Heart right ventricle (tissue), 16 donors: Measurements from ENCODE around the gene WWP2. TPM values are rescaled to one million over a fixed set of nuclear protein-coding genes. Genes with fewer than 3 reads are reported as not detected.
"Not testable (repeated sequence)": the region's sequence is repeated elsewhere in the genome, so short reads cannot be mapped to it uniquely, and the experiment has no call there.

Experiments
- ATAC-seq, 8 donors: fragments of 200-7000 bp; cut with Tn5 transposase; one replicate each; pipeline ENCODE4 v1.9.1; 2020; ENCODE audit warnings: mild to moderate bottlenecking in 8 of 8, moderate library complexity in 8 of 8, moderate number of reproducible peaks in 1 of 8
- DNase-seq, 2 donors: peaks; one replicate each; pipeline ENCODE4 v3.0.0-alpha.2; 2020
- H3K27ac ChIP-seq, 10 donors: fragments of 200-600 bp; sonication (generic) in 2 of 10; one replicate each; pipeline versions ENCODE4 v1.5.0 to v1.8.0; 2020 to 2022; ENCODE audit warnings: mild to moderate bottlenecking in 3 of 10
- H3K27me3 ChIP-seq, 7 donors: fragments of 200-600 bp; one replicate each; pipeline ENCODE4 v1.8.0; 2021 to 2022; ENCODE audit warnings: mild to moderate bottlenecking in 2 of 7
- H3K36me3 ChIP-seq, 9 donors: fragments of 200-600 bp; sonication (generic) in 1 of 9; one replicate each; pipeline versions ENCODE4 v1.5.0 to v1.8.0; 2020 to 2022; ENCODE audit warnings: mild to moderate bottlenecking in 2 of 9
- H3K4me1 ChIP-seq, 9 donors: fragments of 200-600 bp; sonication (generic) in 1 of 9; one replicate each; pipeline versions ENCODE4 v1.5.0 to v1.8.0; 2020 to 2022; ENCODE audit warnings: mild to moderate bottlenecking in 4 of 9
- H3K4me3 ChIP-seq, 10 donors: fragments of 200-600 bp; sonication (generic) in 2 of 10; one replicate each; pipeline versions ENCODE4 v1.5.0 to v1.8.0; 2020 to 2022; ENCODE audit warnings: mild to moderate bottlenecking in 7 of 10, moderate library complexity in 2 of 10
- H3K9me3 ChIP-seq, 11 donors: fragments of 200-600 bp in 10 of 11; sonication (generic) in 2 of 11; one replicate each; pipeline versions ENCODE4 v1.5.0 to v1.8.0; 2013 to 2022; ENCODE audit warnings: mild to moderate bottlenecking in 2 of 11, control low read depth in 1 of 11, moderate library complexity in 1 of 11
- WGBS, 2 donors: extraction: QIAGEN DNeasy Blood & Tissue Kit; methylation state at CpG; one replicate each; pipeline ENCODE4 v1.1.7; 2013; ENCODE audit warnings: inconsistent platforms in 1 of 2; 5-methylcytosine and 5-hydroxymethylcytosine counted together
- intact Hi-C, 10 donors: fragments of 100-400 bp; cut with DNase I; formaldehyde crosslinking; loops; one replicate each; pipeline versions ENCODE4 v1.11.1 to v1.14.2; 2022
- polyA plus RNA-seq, 2 donors: library from polyadenylated mRNA; stranded (reverse); fragments of 200-250 nt; gene quantifications; one replicate each; pipeline ENCODE4 v1.2.3, GENCODE V29; 2013
- total RNA-seq, 10 donors: library from RNA; stranded (reverse); fragmentation: NEBNext Ultra II Directional in 3 of 10; extraction: Animal tissue kit (Norgen Biotek cat#: 25700) in 3 of 10; gene quantifications; one replicate each; pipeline versions ENCODE4 v1.2.1 to v1.2.4, GENCODE V29; 2021 to 2023
- TF ChIP-seq, protein P1 (sequence below), 9 donors: fragments of 200-600 bp; sonication (generic) in 2 of 9; IDR thresholded peaks; one replicate each; pipeline versions ENCODE4 v1.5.0 to v1.8.0; 2021 to 2022; ENCODE audit warnings: antibody characterized with exemption in 9 of 9, mild to moderate bottlenecking in 5 of 9, moderate library complexity in 1 of 9
- donor health status: Arrhythmogenic right ventricular cardiomyopathy.
- donor health status: ischemic (EF 13 %, LVEDD 7.1; RV severe dilation, severe dysfunction).
- donor health status: healthy with polysubstance abuse.
- donor health status: DM: no; HTN: yes; CAD: no.
- donor health status: DM: no; HTN: no; CAD: no.
- donor health status: ischemic (EF 25% LVEDD 6.9; RV normal size, moderate dysfunction).
- donor health status: ischemic (EF 25% LVEDD 5.7; RV mildly dilated, moderate dysfunction).
- donor health status: healthy.
- donor health status: DM: yes; HTN: yes; CAD: no.
- donor health status: Ischemic cardiomyopathy.
- donor health status: ischemic (EF 35%, LVEDD 5.7; RV mildly dilated, moderate dysfunction).
- donor health status: nonischemic (EF 11% LVEDD 7.7; RV severe dilation, severe dysfunction).
- donor health status: DM: yes; HTN: yes; CAD: no.
- donor health status: PGD.
- donor health status: ischemic (EF 29% LVEDD 5.4; RV normal size, mild dysfunction).
- donor health status: nonischemic (EF 23%, LVEDD 6.1; RV moderate dilation, normal function).

The WWP2 gene
- total and polyA plus RNA-seq, 12 donors = 9.0 to 31.1 (median 20.7) TPM

DNA sequence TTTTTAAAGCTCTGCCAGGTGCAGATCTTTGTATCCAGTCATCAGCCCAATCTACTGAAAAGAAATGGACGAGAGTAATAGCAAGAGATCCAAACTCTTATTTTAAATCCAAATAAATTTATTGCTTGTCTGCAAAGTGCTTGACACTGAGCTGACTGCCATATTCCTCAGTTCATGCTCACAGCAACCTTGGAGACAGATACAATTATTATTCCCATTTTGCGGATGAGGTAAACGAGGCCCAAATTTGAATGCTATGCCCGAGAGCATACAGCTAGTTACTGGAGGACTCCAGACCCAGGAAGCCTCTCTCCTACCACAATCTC lies 8.0 kb upstream of the WWP2 start:
- Histone ChIP-seq H3K27ac (peak overlapping the region in 8 of 10 donors; percentile 57 to 86 (median 76)), H3K9me3 (no peaks in the 10 kb centered on the region), H3K36me3 (peaks cover 0 to 39% (median 28%) of the 10 kb centered on the region in 9 donors), H3K27me3 (no peaks in the 10 kb centered on the region), H3K4me1 (peaks cover 0 to 26% (median 18%) of the 10 kb centered on the region in 9 donors), H3K4me3 (peak overlapping the region; percentile 63 to 93 (median 82))
- WGBS, 2 donors = 18 to 20% methylated on average over 4 of the region's 4 CpGs
- no peak for ATAC-seq
- intact Hi-C loops = loop anchor here (1.0 to 10.0 kb wide), 8 partner anchors 27 to 359 kb away; partner anchors contain the start of gene NQO1 (in 1 of the 10)
- DNase-seq = no peak
- TF ChIP-seq, protein P1, sequence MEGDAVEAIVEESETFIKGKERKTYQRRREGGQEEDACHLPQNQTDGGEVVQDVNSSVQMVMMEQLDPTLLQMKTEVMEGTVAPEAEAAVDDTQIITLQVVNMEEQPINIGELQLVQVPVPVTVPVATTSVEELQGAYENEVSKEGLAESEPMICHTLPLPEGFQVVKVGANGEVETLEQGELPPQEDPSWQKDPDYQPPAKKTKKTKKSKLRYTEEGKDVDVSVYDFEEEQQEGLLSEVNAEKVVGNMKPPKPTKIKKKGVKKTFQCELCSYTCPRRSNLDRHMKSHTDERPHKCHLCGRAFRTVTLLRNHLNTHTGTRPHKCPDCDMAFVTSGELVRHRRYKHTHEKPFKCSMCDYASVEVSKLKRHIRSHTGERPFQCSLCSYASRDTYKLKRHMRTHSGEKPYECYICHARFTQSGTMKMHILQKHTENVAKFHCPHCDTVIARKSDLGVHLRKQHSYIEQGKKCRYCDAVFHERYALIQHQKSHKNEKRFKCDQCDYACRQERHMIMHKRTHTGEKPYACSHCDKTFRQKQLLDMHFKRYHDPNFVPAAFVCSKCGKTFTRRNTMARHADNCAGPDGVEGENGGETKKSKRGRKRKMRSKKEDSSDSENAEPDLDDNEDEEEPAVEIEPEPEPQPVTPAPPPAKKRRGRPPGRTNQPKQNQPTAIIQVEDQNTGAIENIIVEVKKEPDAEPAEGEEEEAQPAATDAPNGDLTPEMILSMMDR (IDR thresholded peaks at IDR 0.05) = no peak

DNA sequence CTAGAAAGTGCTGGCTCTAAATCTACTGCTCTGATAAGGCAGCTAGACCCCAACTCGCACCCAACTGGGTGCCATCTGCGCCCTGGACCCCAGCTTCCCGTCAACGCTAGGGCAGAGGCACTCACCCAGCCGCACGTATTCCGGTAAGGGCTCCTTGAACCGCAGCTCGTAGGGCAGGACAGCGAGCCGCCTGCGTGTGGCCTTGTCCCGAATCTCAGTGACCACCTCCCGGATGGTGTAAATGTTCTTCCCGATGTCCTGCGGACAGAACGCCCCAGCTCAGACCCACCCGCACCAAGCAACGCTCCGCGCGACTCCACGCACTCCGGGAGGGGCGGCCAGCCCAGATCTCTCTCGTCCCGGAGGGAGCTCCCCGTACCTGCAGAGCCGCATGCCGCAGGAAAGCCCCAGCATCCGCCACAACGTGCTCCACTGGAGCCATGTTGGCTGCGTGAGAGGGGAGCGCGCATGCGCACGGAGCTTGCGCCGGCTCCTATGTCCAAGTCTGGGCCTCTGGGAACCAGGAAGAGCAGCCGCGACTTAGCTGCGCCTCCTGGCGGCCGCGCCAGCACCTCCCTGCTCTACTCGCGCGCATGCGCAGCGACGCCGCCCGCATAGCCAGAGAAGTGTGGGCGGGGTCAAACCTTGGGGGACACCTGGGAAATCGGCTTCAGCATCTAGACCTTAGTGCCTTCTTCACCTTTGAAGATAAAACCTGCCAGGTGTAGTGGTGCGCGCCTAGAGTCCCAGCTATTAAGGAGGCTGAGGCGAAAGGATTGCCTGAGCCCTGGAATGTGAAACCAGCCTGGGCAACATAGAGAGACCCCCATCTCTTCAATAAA lies 7.4 kb upstream of the WWP2 start, which contains the start of gene NOB1:
Gene NOB1 (minus strand): TSS at position 458 of the 842 bp plus-strand sequence. CDS start 16 bp downstream, at position 442.
- intact Hi-C loops = loop anchor here (1.0 to 10.0 kb wide), 10 partner anchors 28 to 367 kb away; partner anchors contain the start of genes NQO1 (in 1 of the 10) and TERF2 (in 1 of the 10)
- 1% methylated on average over 58 of the region's 58 CpGs for WGBS, 2 donors
- peak within 1 kb of the TSS in 9 of 10 donors; percentile 49 to 86 (median 75) for H3K27ac ChIP-seq
- H3K27me3 ChIP-seq = no peaks in the 10 kb centered on the region
- DNase-seq (peak; percentile 93 to 98), ATAC-seq (peak; percentile 98 to 99 (median 99))
- peaks cover 0 to 26% (median 18%) of the 10 kb centered on the region in 9 donors for H3K4me1 ChIP-seq
- no peaks in the 10 kb centered on the region for H3K9me3 ChIP-seq
- TF ChIP-seq, protein P1 (IDR thresholded peaks at IDR 0.05) = peak; percentile 97 to 100 (median 98)
- H3K36me3 ChIP-seq = peaks cover 0 to 33% (median 22%) of the 10 kb centered on the region in 9 donors
- peak within 1 kb of the TSS; percentile 63 to 93 (median 82) for H3K4me3 ChIP-seq

DNA sequence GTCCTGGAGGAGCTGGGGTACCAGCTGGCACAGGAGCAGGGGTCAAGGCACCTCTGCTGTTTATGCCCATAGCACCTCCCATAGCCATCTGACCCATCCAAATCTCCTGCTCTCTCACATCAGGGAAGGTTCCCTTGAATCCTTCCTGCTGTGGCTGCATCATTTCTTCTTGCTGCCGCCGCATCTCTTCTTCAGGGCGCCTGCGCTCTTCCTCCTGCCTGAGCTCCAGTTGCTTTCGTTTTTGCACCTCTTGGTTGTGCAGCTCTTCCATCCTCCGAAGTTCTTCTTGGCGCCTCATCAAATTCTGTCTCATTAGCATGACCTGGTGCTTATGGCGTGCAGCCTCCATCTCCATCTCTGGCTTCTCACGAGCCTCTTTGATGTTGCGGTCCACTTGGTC lies 5.4 kb upstream of the WWP2 start:
- no peak overlapping the region for H3K27ac ChIP-seq
- H3K27me3 ChIP-seq = no peaks in the 10 kb centered on the region
- H3K4me1 ChIP-seq = peaks cover 0 to 30% (median 21%) of the 10 kb centered on the region in 9 donors
- intact Hi-C loops = loop anchor here in 6 of 10 donors (5.0 to 10.0 kb wide), 3 partner anchors 359 to 369 kb away; partner anchors contain the start of gene TERF2 (in 1 of the 6)
- DNase-seq (no peak), ATAC-seq (no peak)
- TF ChIP-seq, protein P1 (IDR thresholded peaks at IDR 0.05) = no peak
- no peak overlapping the region for H3K4me3 ChIP-seq
- peaks cover 0 to 13% (median 5%) of the 10 kb centered on the region in 9 donors for H3K36me3 ChIP-seq
- no peaks in the 10 kb centered on the region for H3K9me3 ChIP-seq
- 93 to 95% methylated on average over 10 of the region's 10 CpGs for WGBS, 2 donors

DNA sequence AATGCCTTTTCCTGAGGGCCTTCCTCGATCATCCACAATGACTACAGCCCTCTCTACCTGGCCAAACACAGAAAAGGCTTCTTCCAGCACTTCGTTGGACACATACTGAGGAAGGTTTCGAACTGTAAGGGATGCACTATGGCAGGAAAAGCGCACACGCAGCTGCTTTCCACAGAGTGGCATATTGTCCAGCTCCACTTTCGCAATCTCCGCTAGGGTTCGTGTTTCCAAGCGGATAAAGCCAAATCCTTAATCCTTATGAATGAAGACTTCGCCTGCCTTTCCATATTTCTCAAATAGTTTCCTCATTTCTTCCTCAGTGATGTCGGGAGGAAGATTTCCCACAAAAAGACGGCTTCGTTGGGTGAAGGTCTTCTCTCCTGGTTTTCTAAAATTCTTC lies 4.8 kb upstream of the WWP2 start:
- not testable (repeated sequence) for H3K27ac ChIP-seq, ATAC-seq, DNase-seq, H3K4me3 ChIP-seq, H3K36me3 ChIP-seq, H3K9me3 ChIP-seq, H3K27me3 ChIP-seq
- WGBS, 2 donors = 79 to 85% methylated on average over 13 of the region's 13 CpGs
- peaks cover 0 to 29% (median 24%) of the 10 kb centered on the region in 9 donors for H3K4me1 ChIP-seq
- intact Hi-C loops = loop anchor here in 6 of 10 donors (5.0 to 10.0 kb wide), 3 partner anchors 360 to 370 kb away; partner anchors contain the start of gene TERF2 (in 1 of the 6)
